ENCODE measurements around the gene KIF26A. TPM values are rescaled to one million over a fixed set of nuclear protein-coding genes. Genes with fewer than 3 reads are reported as not detected.

KIF26A gene
- total RNA-seq, 3 donors from 2014 or later: 1.4 to 4.6 (median 2.2) TPM

GRCh38 chr14:104092931-104093365 lies 45.4 kb upstream of the KIF26A start:
- Histone ChIP-seq H3K27me3 (peaks cover 0 to 41% of the 10 kb centered on the region in 2 donors), H3K36me3 (no peaks in the 10 kb centered on the region), H3K9me3 (no peaks in the 10 kb centered on the region), H3K4me3 (no peak overlapping the region), H3K4me1 (no peaks in the 10 kb centered on the region), H3K27ac (no peak overlapping the region)
- DNase-seq (ENCODE audit: low spot score in 2 of 2): no peak
- intact Hi-C loops (cut with DNase I; ENCODE audit: low total_unique reads): loop anchor here (10.0 kb wide), 1 partner anchor 472 kb away; no protein-coding TSS in a partner anchor
- TF ChIP-seq POLR2AphosphoS5 (IDR thresholded peaks at IDR 0.05) (no peak), POLR2A (IDR thresholded peaks at IDR 0.05) (no peak), CTCF (IDR thresholded peaks at IDR 0.05) (no peak)

- Histone ChIP-seq H3K27me3 (peaks cover 0 to 40% of the 10 kb centered on the region in 2 donors), H3K36me3 (no peaks in the 10 kb centered on the region), H3K4me1 (no peaks in the 10 kb centered on the region), H3K9me3 (no peaks in the 10 kb centered on the region), H3K4me3 (no peak overlapping the region), H3K27ac (no peak overlapping the region)
- no peak for DNase-seq (ENCODE audit: low spot score in 2 of 2)
- intact Hi-C loops (cut with DNase I; ENCODE audit: low total_unique reads): loop anchor here (10.0 kb wide), 1 partner anchor 471 kb away; no protein-coding TSS in a partner anchor
- TF ChIP-seq CTCF (IDR thresholded peaks at IDR 0.05): no peak
- no peak for TF ChIP-seq POLR2A (IDR thresholded peaks at IDR 0.05)
- TF ChIP-seq POLR2AphosphoS5 (IDR thresholded peaks at IDR 0.05): no peak
Measured at GRCh38 chr14:104093366-104094055, 44.9 kb upstream of the KIF26A start.

GRCh38 chr14:104094056-104094708 lies 44.2 kb upstream of the KIF26A start:
- no peaks in the 10 kb centered on the region for H3K9me3 ChIP-seq
- H3K36me3 ChIP-seq: no peaks in the 10 kb centered on the region
- H3K4me3 ChIP-seq: no peak overlapping the region
- H3K27ac ChIP-seq: no peak overlapping the region
- H3K27me3 ChIP-seq: peaks cover 0 to 40% of the 10 kb centered on the region in 2 donors
- no peak for DNase-seq (ENCODE audit: low spot score in 2 of 2)
- H3K4me1 ChIP-seq: no peaks in the 10 kb centered on the region
- TF ChIP-seq POLR2AphosphoS5 (IDR thresholded peaks at IDR 0.05): no peak
- TF ChIP-seq CTCF (IDR thresholded peaks at IDR 0.05): no peak
- no peak for TF ChIP-seq POLR2A (IDR thresholded peaks at IDR 0.05)
- intact Hi-C loops (cut with DNase I; ENCODE audit: low total_unique reads): loop anchor here (10.0 kb wide), 1 partner anchor 471 kb away; no protein-coding TSS in a partner anchor

DNA sequence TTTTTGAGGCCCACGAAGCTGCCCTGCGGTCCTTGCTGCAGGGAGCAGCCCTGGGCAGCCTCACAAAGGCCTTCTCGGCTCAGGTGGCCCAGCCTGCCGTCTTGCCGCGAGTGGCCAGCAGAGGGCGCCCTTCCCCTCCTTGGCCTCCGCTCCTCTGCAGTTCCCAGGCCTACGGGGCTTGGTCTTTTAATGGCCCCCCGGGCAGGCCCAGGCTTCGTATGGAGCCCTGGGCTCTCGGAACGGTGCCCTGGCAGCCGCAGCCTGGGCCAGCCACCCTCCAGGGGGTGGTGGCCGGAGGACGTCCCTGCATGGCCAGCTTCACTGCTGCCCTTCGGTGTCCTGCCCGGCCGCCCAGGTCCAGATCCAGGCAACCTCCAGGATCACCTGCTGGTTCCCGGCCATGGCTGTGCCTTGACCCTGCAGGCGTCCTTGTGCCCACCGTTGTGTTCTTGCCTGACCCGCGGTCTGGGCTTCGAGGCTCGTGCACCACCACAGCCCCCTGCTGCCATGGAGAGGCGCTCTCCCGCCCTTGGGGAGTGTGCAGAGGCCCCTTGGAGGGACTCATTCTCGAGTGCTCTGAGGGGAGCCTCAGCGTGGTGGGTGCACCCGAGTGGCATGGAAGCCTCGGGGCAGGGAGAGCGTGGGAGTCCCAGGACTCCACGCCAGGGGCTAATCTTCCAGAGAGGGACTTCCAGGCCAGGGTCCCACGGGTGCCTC lies 43.5 kb upstream of the KIF26A start:
- intact Hi-C loops (cut with DNase I; ENCODE audit: low total_unique reads): loop anchor here (10.0 kb wide), 1 partner anchor 470 kb away; no protein-coding TSS in a partner anchor

More for the DNA sequence above, 43.5 kb upstream of the KIF26A start:
- DNase-seq (ENCODE audit: low spot score in 2 of 2): peak in 1 of 2 donors; percentile 83
- Histone ChIP-seq H3K36me3 (no peaks in the 10 kb centered on the region), H3K27ac (no peak overlapping the region), H3K4me3 (no peak overlapping the region), H3K9me3 (no peaks in the 10 kb centered on the region), H3K4me1 (no peaks in the 10 kb centered on the region), H3K27me3 (peaks cover 0 to 40% of the 10 kb centered on the region in 2 donors)
- peak; percentile 51 to 84 (median 72) for TF ChIP-seq CTCF (IDR thresholded peaks at IDR 0.05)
- no peak for TF ChIP-seq POLR2AphosphoS5 (IDR thresholded peaks at IDR 0.05)

Data from breast epithelium (tissue), 4 donors.